ENCODE data around the gene FADS1.

- TF ChIP-seq RARB (CRISPR knock-in tag; IDR thresholded peaks at IDR 0.05) (no peak), POU6F1 (CRISPR knock-in tag; IDR thresholded peaks at IDR 0.05; ENCODE audit: borderline replicate concordance, low read depth) (no peak), ZFP30 (CRISPR knock-in tag; IDR thresholded peaks at IDR 0.05) (no peak), CREB5 (CRISPR knock-in tag; IDR thresholded peaks at IDR 0.05; ENCODE audit: low read depth) (no peak), SNAI2 (CRISPR knock-in tag; IDR thresholded peaks at IDR 0.05) (no peak), ZNF565 (CRISPR knock-in tag; conservative IDR thresholded peaks at IDR 0.05; ENCODE audit: low read depth) (no peak), ZFP3 (CRISPR knock-in tag; IDR thresholded peaks at IDR 0.05) (0 out of 2 replicates have a peak, but pooled peaks have one; percentile 32), ARNTL (CRISPR knock-in tag; IDR thresholded peaks at IDR 0.05; ENCODE audit: borderline replicate concordance, low read depth) (no peak), ZNF8 (CRISPR knock-in tag; IDR thresholded peaks at IDR 0.05) (no peak), ISL1 (CRISPR knock-in tag; IDR thresholded peaks at IDR 0.05) (no peak)
- TF ChIP-seq, protein P1, sequence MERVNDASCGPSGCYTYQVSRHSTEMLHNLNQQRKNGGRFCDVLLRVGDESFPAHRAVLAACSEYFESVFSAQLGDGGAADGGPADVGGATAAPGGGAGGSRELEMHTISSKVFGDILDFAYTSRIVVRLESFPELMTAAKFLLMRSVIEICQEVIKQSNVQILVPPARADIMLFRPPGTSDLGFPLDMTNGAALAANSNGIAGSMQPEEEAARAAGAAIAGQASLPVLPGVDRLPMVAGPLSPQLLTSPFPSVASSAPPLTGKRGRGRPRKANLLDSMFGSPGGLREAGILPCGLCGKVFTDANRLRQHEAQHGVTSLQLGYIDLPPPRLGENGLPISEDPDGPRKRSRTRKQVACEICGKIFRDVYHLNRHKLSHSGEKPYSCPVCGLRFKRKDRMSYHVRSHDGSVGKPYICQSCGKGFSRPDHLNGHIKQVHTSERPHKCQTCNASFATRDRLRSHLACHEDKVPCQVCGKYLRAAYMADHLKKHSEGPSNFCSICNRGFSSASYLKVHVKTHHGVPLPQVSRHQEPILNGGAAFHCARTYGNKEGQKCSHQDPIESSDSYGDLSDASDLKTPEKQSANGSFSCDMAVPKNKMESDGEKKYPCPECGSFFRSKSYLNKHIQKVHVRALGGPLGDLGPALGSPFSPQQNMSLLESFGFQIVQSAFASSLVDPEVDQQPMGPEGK (CRISPR knock-in tag; IDR thresholded peaks at IDR 0.05; ENCODE audit: borderline replicate concordance), result no peak
- TF ChIP-seq, protein P2, sequence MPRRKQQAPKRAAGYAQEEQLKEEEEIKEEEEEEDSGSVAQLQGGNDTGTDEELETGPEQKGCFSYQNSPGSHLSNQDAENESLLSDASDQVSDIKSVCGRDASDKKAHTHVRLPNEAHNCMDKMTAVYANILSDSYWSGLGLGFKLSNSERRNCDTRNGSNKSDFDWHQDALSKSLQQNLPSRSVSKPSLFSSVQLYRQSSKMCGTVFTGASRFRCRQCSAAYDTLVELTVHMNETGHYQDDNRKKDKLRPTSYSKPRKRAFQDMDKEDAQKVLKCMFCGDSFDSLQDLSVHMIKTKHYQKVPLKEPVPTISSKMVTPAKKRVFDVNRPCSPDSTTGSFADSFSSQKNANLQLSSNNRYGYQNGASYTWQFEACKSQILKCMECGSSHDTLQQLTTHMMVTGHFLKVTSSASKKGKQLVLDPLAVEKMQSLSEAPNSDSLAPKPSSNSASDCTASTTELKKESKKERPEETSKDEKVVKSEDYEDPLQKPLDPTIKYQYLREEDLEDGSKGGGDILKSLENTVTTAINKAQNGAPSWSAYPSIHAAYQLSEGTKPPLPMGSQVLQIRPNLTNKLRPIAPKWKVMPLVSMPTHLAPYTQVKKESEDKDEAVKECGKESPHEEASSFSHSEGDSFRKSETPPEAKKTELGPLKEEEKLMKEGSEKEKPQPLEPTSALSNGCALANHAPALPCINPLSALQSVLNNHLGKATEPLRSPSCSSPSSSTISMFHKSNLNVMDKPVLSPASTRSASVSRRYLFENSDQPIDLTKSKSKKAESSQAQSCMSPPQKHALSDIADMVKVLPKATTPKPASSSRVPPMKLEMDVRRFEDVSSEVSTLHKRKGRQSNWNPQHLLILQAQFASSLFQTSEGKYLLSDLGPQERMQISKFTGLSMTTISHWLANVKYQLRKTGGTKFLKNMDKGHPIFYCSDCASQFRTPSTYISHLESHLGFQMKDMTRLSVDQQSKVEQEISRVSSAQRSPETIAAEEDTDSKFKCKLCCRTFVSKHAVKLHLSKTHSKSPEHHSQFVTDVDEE (CRISPR knock-in tag; IDR thresholded peaks at IDR 0.05), result no peak
Observed at GRCh38 chr11:61816736-61817455, at the start of gene FADS1.

Data from SK-N-SH treated with all-trans-retinoic acid at 6 μM for 48 hours (cell line).